Measurements from ENCODE around the gene FFAR2. TPM values are rescaled to one million over a fixed set of nuclear protein-coding genes. Genes with fewer than 3 reads are reported as not detected.

FFAR2 gene
- total and polyA plus RNA-seq, 5 donors = 0.11 to 0.63 (median 0.36) TPM; not detected in 1

DNA sequence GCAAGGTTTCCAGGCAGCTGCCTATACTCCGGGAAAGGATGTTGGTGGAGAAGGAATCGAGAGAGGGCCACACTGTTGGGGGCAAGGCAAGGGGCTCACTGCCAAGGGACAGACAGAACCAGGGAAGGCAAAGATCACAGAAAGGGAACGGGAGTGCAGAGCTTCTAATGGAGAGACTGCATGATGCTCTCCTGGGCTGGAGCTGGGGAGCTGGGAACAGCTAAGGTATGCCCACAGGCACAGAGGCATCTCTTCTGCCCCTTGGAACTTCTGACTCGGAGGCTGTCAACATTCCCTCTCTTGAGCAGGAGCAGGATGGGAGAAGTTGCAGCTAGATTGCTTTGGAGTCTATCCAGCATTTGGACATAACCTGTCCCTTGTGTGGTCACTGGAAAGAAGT is 22.4 kb upstream of the FFAR2 start:
- no peak for ATAC-seq
- H3K27ac ChIP-seq (ENCODE audit: low read length) = no peak overlapping the region
- intact Hi-C loops (cut with DNase I) = no loop called here
- H3K4me3 ChIP-seq (ENCODE audit: low read length) = no peak overlapping the region
- no peak for DNase-seq
- no peaks in the 10 kb centered on the region for H3K4me1 ChIP-seq (ENCODE audit: control insufficient read depth, insufficient read depth, low read length)
- no peaks in the 10 kb centered on the region for H3K9me3 ChIP-seq (ENCODE audit: control insufficient read depth, low read length)
- no peaks in the 10 kb centered on the region for H3K27me3 ChIP-seq (ENCODE audit: control insufficient read depth, insufficient read depth)
- WGBS = 75% methylated on average over 4 of the region's 4 CpGs

DNA sequence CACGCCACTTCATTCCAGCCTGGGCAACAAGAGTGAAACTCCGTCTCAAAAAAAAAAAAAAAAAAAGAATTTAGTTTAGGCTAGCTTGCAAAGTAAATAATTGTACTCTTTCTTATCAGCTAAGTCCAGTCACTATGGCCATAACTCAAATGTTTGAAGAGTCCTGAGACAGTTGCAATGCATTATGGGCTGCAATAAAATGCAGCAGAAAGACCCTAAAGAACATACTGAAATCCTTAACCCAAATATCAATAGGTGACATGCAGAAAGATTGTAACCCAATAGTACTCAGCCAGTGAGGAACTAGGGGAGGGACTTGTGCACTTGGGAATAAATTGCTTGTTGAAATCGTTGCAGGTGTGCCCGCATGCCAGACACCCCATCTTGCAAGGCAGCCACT is 20.9 kb upstream of the FFAR2 start:
- H3K4me3 ChIP-seq (ENCODE audit: low read length) = no peak overlapping the region
- no peak overlapping the region for H3K27ac ChIP-seq (ENCODE audit: low read length)
- WGBS = 74% methylated on average over 4 of the region's 4 CpGs
- no peaks in the 10 kb centered on the region for H3K4me1 ChIP-seq (ENCODE audit: control insufficient read depth, insufficient read depth, low read length)
- no peaks in the 10 kb centered on the region for H3K27me3 ChIP-seq (ENCODE audit: control insufficient read depth, insufficient read depth)
- intact Hi-C loops (cut with DNase I) = no loop called here
- ATAC-seq (no peak), DNase-seq (no peak)
- no peaks in the 10 kb centered on the region for H3K9me3 ChIP-seq (ENCODE audit: control insufficient read depth, low read length)

DNA sequence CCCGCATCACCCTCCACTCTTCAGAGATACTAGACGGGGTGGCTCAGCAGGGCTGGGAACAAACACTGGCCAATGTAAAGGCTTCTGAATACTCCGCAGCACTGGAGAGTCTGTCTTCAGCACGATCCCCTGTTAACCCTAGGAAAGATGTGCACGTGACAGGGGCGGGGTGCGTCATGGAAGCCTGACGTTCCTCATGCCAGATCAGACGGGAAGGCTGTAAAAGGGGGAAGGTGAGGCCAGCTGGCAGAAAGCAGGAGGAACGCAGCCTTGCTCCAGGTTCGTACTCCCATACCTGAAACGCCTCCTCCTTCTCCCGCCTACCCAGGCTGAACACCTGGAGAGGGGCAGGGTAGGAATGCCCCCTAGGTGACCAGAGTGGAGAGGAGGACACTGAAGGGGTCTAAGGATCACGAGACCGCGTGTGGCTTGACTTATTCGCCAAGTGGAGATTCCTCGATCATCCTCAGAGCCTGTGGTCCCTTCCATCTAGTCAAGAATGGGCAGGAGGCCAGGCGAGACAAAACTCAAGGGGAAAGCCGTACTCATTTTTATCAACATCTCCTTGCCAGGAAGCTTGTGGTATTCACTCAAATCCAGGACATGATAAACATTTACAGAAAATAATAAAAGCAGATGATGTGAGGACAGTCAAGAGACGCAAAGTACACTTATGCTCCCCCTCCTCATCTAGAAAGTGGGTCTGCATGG is 18.2 kb upstream of the FFAR2 start:
- Histone ChIP-seq H3K9me3 (ENCODE audit: control insufficient read depth, low read length) (no peaks in the 10 kb centered on the region), H3K27me3 (ENCODE audit: control insufficient read depth, insufficient read depth) (no peaks in the 10 kb centered on the region), H3K4me1 (ENCODE audit: control insufficient read depth, insufficient read depth, low read length) (peaks cover 6% of the 10 kb centered on the region), H3K4me3 (ENCODE audit: low read length) (no peak overlapping the region), H3K27ac (ENCODE audit: low read length) (no peak overlapping the region)
- ATAC-seq = no peak
- DNase-seq = no peak
- WGBS = 76% methylated on average over 21 of the region's 21 CpGs
- intact Hi-C loops (cut with DNase I) = no loop called here

DNA sequence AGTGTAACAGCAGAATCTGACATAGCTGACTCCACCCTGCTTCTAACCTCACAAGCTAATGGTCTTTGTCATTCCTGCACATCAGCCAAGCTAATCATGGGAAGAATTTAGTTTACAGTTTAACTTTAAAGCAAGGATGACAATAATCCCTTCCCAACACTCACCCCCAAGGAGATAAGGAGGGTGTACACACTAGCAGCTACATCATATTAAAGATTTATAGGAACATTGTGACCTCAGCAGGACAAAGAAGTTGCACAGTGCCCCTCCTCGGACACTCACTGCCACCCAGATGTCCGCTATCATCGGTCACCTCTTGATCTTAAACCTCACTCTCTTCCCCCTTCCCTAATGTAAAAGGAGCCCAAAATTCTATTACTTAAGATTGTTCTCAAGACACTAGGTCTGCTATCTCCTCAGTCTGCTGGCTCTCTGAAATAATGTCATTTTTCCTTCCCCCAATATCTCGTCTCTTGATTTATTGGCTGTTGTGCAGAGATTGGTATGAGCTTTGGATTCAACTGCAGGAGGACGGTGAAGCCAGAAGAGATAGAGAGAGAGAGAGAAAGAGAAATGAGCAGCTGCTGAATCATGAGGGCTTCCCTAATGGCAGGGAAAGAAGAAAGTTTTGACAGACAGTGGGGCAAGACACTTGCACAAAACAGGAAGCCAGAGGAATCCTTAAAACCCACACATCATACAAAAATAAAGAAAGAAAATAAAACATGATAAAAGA is 17.5 kb upstream of the FFAR2 start:
- no peaks in the 10 kb centered on the region for H3K9me3 ChIP-seq (ENCODE audit: control insufficient read depth, low read length)
- intact Hi-C loops (cut with DNase I) = no loop called here
- H3K27me3 ChIP-seq (ENCODE audit: control insufficient read depth, insufficient read depth) = no peaks in the 10 kb centered on the region
- no peak for DNase-seq
- peaks cover 6% of the 10 kb centered on the region for H3K4me1 ChIP-seq (ENCODE audit: control insufficient read depth, insufficient read depth, low read length)
- H3K27ac ChIP-seq (ENCODE audit: low read length) = no peak overlapping the region
- ATAC-seq = no peak
- WGBS = 56% methylated on average over 5 of the region's 5 CpGs
- H3K4me3 ChIP-seq (ENCODE audit: low read length) = no peak overlapping the region

- WGBS = 83% methylated on average over 8 of the region's 8 CpGs
- Histone ChIP-seq H3K4me1 (ENCODE audit: control insufficient read depth, insufficient read depth, low read length) (peaks cover 6% of the 10 kb centered on the region), H3K4me3 (ENCODE audit: low read length) (no peak overlapping the region), H3K9me3 (ENCODE audit: control insufficient read depth, low read length) (no peaks in the 10 kb centered on the region), H3K27ac (ENCODE audit: low read length) (no peak overlapping the region), H3K27me3 (ENCODE audit: control insufficient read depth, insufficient read depth) (no peaks in the 10 kb centered on the region)
- intact Hi-C loops (cut with DNase I) = no loop called here
- ATAC-seq = no peak
- no peak for DNase-seq
Observed at GRCh38 chr19:35431145-35431807, 16.8 kb upstream of the FFAR2 start.

- Histone ChIP-seq H3K9me3 (ENCODE audit: control insufficient read depth, low read length) (no peaks in the 10 kb centered on the region), H3K27ac (ENCODE audit: low read length) (no peak overlapping the region), H3K27me3 (ENCODE audit: control insufficient read depth, insufficient read depth) (no peaks in the 10 kb centered on the region), H3K4me1 (ENCODE audit: control insufficient read depth, insufficient read depth, low read length) (peaks cover 14% of the 10 kb centered on the region), H3K4me3 (ENCODE audit: low read length) (no peak overlapping the region)
- DNase-seq (no peak), ATAC-seq (no peak)
- WGBS = 93% methylated on average over 9 of the region's 9 CpGs
- intact Hi-C loops (cut with DNase I) = no loop called here
Observed at GRCh38 chr19:35432911-35433310, 15.1 kb upstream of the FFAR2 start.

GRCh38 chr19:35433448-35433847 is 14.6 kb upstream of the FFAR2 start:
- DNase-seq (no peak), ATAC-seq (no peak)
- WGBS = 92% methylated on average over 7 of the region's 7 CpGs
- intact Hi-C loops (cut with DNase I) = no loop called here
- no peak overlapping the region for H3K4me3 ChIP-seq (ENCODE audit: low read length)
- H3K4me1 ChIP-seq (ENCODE audit: control insufficient read depth, insufficient read depth, low read length) = peaks cover 14% of the 10 kb centered on the region
- H3K9me3 ChIP-seq (ENCODE audit: control insufficient read depth, low read length) = no peaks in the 10 kb centered on the region
- no peak overlapping the region for H3K27ac ChIP-seq (ENCODE audit: low read length)
- H3K27me3 ChIP-seq (ENCODE audit: control insufficient read depth, insufficient read depth) = no peaks in the 10 kb centered on the region

- intact Hi-C loops (cut with DNase I) = no loop called here
- Histone ChIP-seq H3K27me3 (ENCODE audit: control insufficient read depth, insufficient read depth) (no peaks in the 10 kb centered on the region), H3K9me3 (ENCODE audit: control insufficient read depth, low read length) (no peaks in the 10 kb centered on the region), H3K27ac (ENCODE audit: low read length) (no peak overlapping the region), H3K4me1 (ENCODE audit: control insufficient read depth, insufficient read depth, low read length) (peaks cover 14% of the 10 kb centered on the region), H3K4me3 (ENCODE audit: low read length) (no peak overlapping the region)
- no peak for DNase-seq
- 65% methylated on average over 3 of the region's 3 CpGs for WGBS
- no peak for ATAC-seq
Observed at GRCh38 chr19:35435896-35436295, 12.2 kb upstream of the FFAR2 start.

DNA sequence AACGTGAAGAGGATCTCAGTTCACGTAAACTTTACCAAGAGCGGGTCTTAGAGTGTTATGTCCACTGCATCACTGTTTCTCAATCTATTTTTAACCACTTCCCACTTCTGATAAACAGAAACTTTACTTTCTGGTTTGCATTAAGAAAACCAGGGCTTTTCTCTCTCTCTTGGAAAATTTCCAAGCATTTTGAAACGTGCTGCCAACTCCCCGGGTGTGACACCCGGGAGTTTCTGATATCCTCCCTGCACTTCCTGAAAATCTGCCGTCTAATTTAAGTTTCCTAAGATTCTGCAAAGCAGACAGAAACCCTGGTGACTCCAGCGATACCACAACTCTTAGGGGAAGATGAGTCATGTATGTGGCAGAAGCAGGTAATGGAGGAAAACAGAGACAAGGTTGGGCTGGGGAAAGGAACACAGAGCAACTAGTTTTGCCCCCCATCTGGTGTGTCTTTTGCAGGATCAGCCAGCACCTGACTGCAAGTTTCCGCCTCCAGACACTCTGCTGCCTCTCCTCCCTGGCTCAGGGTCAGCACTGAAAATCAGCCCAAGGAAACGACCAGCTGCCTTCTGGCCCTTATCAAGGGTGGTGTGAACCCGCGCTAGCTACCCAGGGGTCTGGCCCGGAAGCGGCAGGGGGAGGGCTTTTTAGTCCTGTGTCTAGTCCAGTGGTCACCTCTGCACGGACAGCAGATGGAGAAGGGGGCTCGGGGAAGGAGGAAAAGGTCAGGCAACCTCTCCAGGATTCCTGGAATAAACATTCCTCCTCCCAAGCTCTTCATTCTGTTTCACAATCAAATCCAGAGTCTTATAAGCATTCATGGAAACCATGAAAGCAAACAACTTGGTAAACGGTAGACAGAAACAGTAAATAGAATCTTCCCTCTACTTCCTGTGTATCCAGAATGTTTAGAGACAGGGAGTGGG is 11.3 kb upstream of the FFAR2 start:
- no peak overlapping the region for H3K4me3 ChIP-seq (ENCODE audit: low read length)

GRCh38 chr19:35437406-35437951 is 10.6 kb upstream of the FFAR2 start:
- Histone ChIP-seq H3K4me3 (ENCODE audit: low read length) (no peak overlapping the region), H3K4me1 (ENCODE audit: control insufficient read depth, insufficient read depth, low read length) (peaks cover 14% of the 10 kb centered on the region), H3K9me3 (ENCODE audit: control insufficient read depth, low read length) (no peaks in the 10 kb centered on the region), H3K27me3 (ENCODE audit: control insufficient read depth, insufficient read depth) (no peaks in the 10 kb centered on the region), H3K27ac (ENCODE audit: low read length) (no peak overlapping the region)
- whole genome bisulfite sequencing = 87% methylated on average over 15 of the region's 15 CpGs
- intact Hi-C loops (cut with DNase I) = no loop called here
- ATAC-seq (no peak), DNase-seq (no peak)

More for the DNA sequence above, 11.3 kb upstream of the FFAR2 start:
- intact Hi-C loops (cut with DNase I) = no loop called here
- Histone ChIP-seq H3K27me3 (ENCODE audit: control insufficient read depth, insufficient read depth) (no peaks in the 10 kb centered on the region), H3K27ac (ENCODE audit: low read length) (peak overlapping the region; percentile 26), H3K9me3 (ENCODE audit: control insufficient read depth, low read length) (no peaks in the 10 kb centered on the region), H3K4me1 (ENCODE audit: control insufficient read depth, insufficient read depth, low read length) (peaks cover 14% of the 10 kb centered on the region)
- DNase-seq = peak in 2 of 3 donors; percentile 60 to 66
- peak; percentile 63 to 78 for ATAC-seq
- 3% methylated on average over 17 of the region's 17 CpGs for WGBS

Measured in right cardiac atrium (tissue), 5 donors.